Gastrocnemius medialis (tissue), 4 donors: ENCODE data around the gene ABHD17C. TPM values are rescaled to one million over a fixed set of nuclear protein-coding genes. Genes with fewer than 3 reads are reported as not detected.

ENCODE experiments used
- ATAC-seq, 2 donors: fragments of 150-250 bp; one replicate each; pipeline ENCODE4 v1.9.1; 2016
- DNase-seq, 2 donors: peaks; one replicate each; pipeline ENCODE4 v3.0.0-alpha.2; 2019
- H3K27ac ChIP-seq, 4 donors: fragments of 200-600 bp; sonication (generic); 1 replicate in 1 of 4; 2 replicates in 3 of 4; pipeline ENCODE4 v1.5.1; 2016 to 2018; ENCODE audit warnings: mild to moderate bottlenecking in 2 of 4, moderate library complexity in 1 of 4
- H3K27me3 ChIP-seq, 3 donors: fragments of 200-600 bp; sonication (generic) in 2 of 3; 1 replicate in 1 of 3; 2 replicates in 2 of 3; pipeline versions ENCODE4 v1.5.1 to v1.6.0; 2016 to 2019; ENCODE audit warnings: mild to moderate bottlenecking in 1 of 3, moderate library complexity in 1 of 3
- H3K36me3 ChIP-seq, 2 donors: fragments of 200-600 bp; sonication (generic) in 1 of 2; one replicate each; pipeline ENCODE4 v1.5.1; 2017 to 2018
- H3K4me1 ChIP-seq, 2 donors: fragments of 200-600 bp; sonication (generic) in 1 of 2; one replicate each; pipeline ENCODE4 v1.5.1; 2016 to 2017; ENCODE audit warnings: mild to moderate bottlenecking in 2 of 2
- H3K4me3 ChIP-seq, 4 donors: fragments of 200-600 bp; sonication (generic) in 3 of 4; 1 replicate in 1 of 4; 2 replicates in 3 of 4; pipeline ENCODE4 v1.5.1; 2016 to 2019; ENCODE audit warnings: mild to moderate bottlenecking in 2 of 4
- H3K9me3 ChIP-seq, 3 donors: fragments of 200-600 bp; sonication (generic) in 2 of 3; 1 replicate in 1 of 3; 2 replicates in 2 of 3; pipeline ENCODE4 v1.5.1; 2016 to 2019
- POLR2A ChIP-seq, 2 donors: fragments of 450-650 bp; IDR thresholded peaks; one replicate each; pipeline ENCODE4 v1.6.1; 2017; ENCODE audit warnings: antibody characterized with exemption in 2 of 2, mild to moderate bottlenecking in 2 of 2, moderate library complexity in 2 of 2
- in situ Hi-C, 4 donors: fragments of 200-750 bp; cut with MboI; loops; one replicate each; pipeline versions ENCODE4 v1.15.0 to v1.8.0; 2017; ENCODE audit warnings: low sequenced_read_pairs in 4 of 4
- intact Hi-C: fragments of 100-400 bp; cut with DNase I; formaldehyde crosslinking; loops from one replicate; pipeline ENCODE4 v1.15.1; 2023; ENCODE audit warnings: low total_unique reads
- total RNA-seq, 4 donors: library from RNA; depleted of rRNA; stranded (reverse); fragments of >200 nt; gene quantifications; one replicate each; pipeline versions ENCODE4 v1.1.0 to v1.2.3, GENCODE V29; 2016
- TF ChIP-seq, protein P1 (sequence below), 5 experiments: fragments of 450-650 bp in 3 of 5; fragments of 200-600 bp in 2 of 5; sonication (generic) in 2 of 5; IDR thresholded peaks in 4 of 5; conservative IDR thresholded peaks in 1 of 5; 1 replicate in 4 of 5; 2 replicates in 1 of 5; pipeline ENCODE4 v1.5.1; 2016 to 2019; ENCODE audit warnings: antibody characterized with exemption in 5 of 5, mild to moderate bottlenecking in 3 of 5, moderate library complexity in 3 of 5

Gene ABHD17C
- total RNA-seq, 4 donors from 2014 or later, result 0.98 to 3.3 (median 2.5) TPM; not detected in 1

DNA sequence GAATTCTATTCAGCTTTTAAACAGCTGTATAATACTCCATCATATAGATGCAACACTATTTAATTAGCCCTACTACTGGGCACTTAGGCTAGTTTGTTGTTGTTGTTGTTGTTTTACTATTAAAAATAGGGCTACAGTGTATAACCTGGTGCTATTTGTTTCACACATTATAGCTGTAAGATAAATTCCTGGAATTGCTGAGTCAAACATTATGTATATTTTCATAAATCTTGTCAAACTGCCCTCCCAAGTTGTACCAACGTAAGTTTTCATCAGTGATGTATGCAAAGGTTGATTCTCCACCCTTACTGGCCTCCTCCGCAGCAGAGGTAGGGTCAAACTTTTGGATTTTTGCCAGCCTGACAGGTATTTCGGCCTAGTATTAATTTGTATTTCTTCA is 80.2 kb downstream of the ABHD17C start:
- no peak for TF ChIP-seq POLR2A (IDR thresholded peaks at IDR 0.05)
- TF ChIP-seq, protein P1, sequence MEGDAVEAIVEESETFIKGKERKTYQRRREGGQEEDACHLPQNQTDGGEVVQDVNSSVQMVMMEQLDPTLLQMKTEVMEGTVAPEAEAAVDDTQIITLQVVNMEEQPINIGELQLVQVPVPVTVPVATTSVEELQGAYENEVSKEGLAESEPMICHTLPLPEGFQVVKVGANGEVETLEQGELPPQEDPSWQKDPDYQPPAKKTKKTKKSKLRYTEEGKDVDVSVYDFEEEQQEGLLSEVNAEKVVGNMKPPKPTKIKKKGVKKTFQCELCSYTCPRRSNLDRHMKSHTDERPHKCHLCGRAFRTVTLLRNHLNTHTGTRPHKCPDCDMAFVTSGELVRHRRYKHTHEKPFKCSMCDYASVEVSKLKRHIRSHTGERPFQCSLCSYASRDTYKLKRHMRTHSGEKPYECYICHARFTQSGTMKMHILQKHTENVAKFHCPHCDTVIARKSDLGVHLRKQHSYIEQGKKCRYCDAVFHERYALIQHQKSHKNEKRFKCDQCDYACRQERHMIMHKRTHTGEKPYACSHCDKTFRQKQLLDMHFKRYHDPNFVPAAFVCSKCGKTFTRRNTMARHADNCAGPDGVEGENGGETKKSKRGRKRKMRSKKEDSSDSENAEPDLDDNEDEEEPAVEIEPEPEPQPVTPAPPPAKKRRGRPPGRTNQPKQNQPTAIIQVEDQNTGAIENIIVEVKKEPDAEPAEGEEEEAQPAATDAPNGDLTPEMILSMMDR (IDR thresholded peaks at IDR 0.05 in 4 of 5, conservative IDR thresholded peaks at IDR 0.05 in 1 of 5), result no peak
- H3K4me1 ChIP-seq, result peaks cover 17 to 24% of the 10 kb centered on the region in 2 donors
- no peaks in the 10 kb centered on the region for H3K9me3 ChIP-seq

DNA sequence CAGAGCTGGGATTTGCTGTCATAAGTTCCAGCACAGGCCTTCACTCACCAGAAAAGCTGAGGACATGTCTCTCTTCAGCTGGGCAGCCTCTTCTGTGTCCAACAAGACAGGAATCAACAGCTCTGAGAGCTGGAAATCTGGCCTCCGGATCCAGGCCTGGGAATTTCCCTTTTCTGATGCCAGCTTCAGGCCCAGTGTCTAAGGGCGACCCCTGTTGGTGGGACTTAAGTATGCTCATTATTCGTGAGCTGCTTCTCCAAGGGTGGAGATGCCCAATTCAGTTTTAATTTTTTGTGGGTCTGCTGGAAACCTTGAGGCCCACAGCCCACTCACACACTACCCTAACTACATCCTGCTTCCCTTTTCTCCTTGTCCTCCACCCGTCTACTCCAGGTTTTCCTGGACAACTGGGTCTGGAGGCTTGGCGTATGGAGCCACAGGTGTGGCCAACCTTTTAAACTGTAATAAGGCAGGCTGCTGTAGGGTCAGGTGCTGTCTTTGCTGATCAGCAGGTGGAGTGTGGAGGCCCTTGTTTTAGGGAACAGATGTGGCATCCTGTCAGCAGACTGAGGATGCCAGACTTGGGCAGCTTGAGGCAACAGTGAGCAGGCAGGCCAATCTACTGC is 81.4 kb downstream of the ABHD17C start:
- no peaks in the 10 kb centered on the region for H3K36me3 ChIP-seq
- TF ChIP-seq, protein P1 (IDR thresholded peaks at IDR 0.05 in 4 of 5, conservative IDR thresholded peaks at IDR 0.05 in 1 of 5), result peak; percentile 47 to 78 (median 72)
- no peak for TF ChIP-seq POLR2A (IDR thresholded peaks at IDR 0.05)
- peaks cover 20 to 24% of the 10 kb centered on the region in 2 donors for H3K4me1 ChIP-seq
- H3K9me3 ChIP-seq, result no peaks in the 10 kb centered on the region
- H3K27ac ChIP-seq, result peak overlapping the region in 1 of 4 donors; percentile 35
- H3K27me3 ChIP-seq, result peaks cover 24 to 28% (median 25%) of the 10 kb centered on the region in 3 donors
- DNase-seq (peak; percentile 9 to 51), ATAC-seq (peak; percentile 42 to 51)
- in situ Hi-C loops (loop anchor here in 3 of 4 donors (5.0 to 25.0 kb wide), 4 partner anchors 186 to 324 kb away; no protein-coding TSS in a partner anchor), intact Hi-C loops (loop anchor here (1.0 to 5.0 kb wide), 4 partner anchors 82 to 209 kb away; partner anchors contain the start of gene ABHD17C)
- no peak overlapping the region for H3K4me3 ChIP-seq

More for the DNA sequence above, 80.2 kb downstream of the ABHD17C start:
- DNase-seq (no peak), ATAC-seq (no peak)
- H3K27me3 ChIP-seq, result peaks cover 13 to 19% (median 16%) of the 10 kb centered on the region in 3 donors
- no peaks in the 10 kb centered on the region for H3K36me3 ChIP-seq
- intact Hi-C loops (loop anchor here (5.0 kb wide), 2 partner anchors 158 to 192 kb away; no protein-coding TSS in a partner anchor), in situ Hi-C loops (loop anchor here in 3 of 4 donors (5.0 to 25.0 kb wide), 4 partner anchors 187 to 323 kb away; no protein-coding TSS in a partner anchor)
- no peak overlapping the region for H3K4me3 ChIP-seq
- H3K27ac ChIP-seq, result no peak overlapping the region

DNA sequence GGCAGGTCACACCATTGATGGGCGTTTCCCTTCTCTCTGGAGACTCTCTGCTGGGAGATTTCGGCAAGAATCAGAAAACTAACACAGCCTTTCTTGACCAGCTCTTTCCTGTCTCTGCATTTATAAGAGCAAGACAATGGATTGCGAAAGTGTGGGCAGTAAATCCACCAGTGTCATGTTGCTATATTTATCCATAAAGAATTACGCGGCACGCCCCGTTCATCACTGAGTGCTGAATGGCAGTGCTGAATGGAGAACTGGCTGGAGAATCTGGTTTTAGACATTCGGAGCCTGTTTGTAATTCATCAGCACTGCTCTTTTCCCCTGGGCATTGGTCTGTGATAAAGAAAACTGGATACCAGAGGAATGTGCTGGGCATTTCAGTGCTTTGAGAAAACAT is 82.0 kb downstream of the ABHD17C start:
- peak overlapping the region in 1 of 4 donors; percentile 35 for H3K27ac ChIP-seq
- DNase-seq, result peak; percentile 20 to 41

DNA sequence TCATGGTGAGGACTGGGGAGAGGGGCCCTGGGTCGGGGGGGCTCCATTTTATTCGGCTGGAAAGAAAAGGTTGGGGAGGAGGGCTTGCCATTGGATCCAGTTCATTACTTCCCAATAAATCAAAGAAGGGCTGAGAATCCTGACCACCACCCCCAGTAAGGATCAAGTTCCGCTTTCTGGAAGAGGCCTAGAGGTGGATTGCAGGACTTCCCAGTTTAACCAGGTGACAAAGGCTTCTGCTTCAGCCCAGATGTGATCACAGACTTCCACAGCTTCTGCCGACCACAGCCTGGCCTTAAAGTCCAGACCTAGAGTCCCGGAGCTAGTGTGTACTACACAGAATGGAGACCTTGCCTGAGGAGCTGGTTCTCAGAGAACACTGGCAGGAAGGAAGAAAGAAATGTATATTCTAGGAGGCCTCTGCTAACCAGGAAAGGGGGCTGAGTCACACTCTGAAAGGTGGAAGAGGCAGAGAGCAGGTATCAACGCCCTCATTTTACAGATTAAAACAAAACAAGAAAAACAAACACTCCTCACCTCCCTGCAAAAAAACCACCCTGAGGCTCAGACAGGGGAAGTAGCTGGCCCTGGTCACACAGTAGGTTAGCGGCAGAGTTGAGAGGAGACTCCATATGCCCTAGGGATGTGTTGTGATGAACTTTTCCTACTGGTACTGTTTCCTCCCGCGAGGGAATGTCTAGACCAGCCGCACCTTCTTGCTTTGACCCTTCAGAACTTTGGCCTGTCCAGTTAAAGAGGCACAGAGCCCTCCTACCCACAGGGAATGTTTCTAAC is 82.9 kb downstream of the ABHD17C start:
- no peak for TF ChIP-seq POLR2A (IDR thresholded peaks at IDR 0.05)
- TF ChIP-seq, protein P1 (IDR thresholded peaks at IDR 0.05 in 4 of 5, conservative IDR thresholded peaks at IDR 0.05 in 1 of 5), result no peak
- H3K9me3 ChIP-seq, result no peaks in the 10 kb centered on the region
- H3K36me3 ChIP-seq, result no peaks in the 10 kb centered on the region
- H3K4me3 ChIP-seq, result peak overlapping the region in 1 of 4 donors; percentile 72
- peaks cover 24 to 28% (median 27%) of the 10 kb centered on the region in 3 donors for H3K27me3 ChIP-seq
- H3K4me1 ChIP-seq, result peaks cover 20 to 24% of the 10 kb centered on the region in 2 donors
- intact Hi-C loops (loop anchor here (1.0 to 5.0 kb wide), 4 partner anchors 83 to 323 kb away; partner anchors contain the start of gene ABHD17C), in situ Hi-C loops (loop anchor here in 3 of 4 donors (5.0 to 25.0 kb wide), 4 partner anchors 184 to 326 kb away; no protein-coding TSS in a partner anchor)
- H3K27ac ChIP-seq, result no peak overlapping the region
- DNase-seq (no peak), ATAC-seq (no peak)

More for the DNA sequence above, 82.0 kb downstream of the ABHD17C start:
- Histone ChIP-seq H3K9me3 (no peaks in the 10 kb centered on the region), H3K4me1 (peaks cover 20 to 24% of the 10 kb centered on the region in 2 donors), H3K27me3 (peaks cover 24 to 28% (median 27%) of the 10 kb centered on the region in 3 donors), H3K4me3 (no peak overlapping the region), H3K36me3 (no peaks in the 10 kb centered on the region)
- in situ Hi-C loops, result loop anchor here in 3 of 4 donors (5.0 to 25.0 kb wide), 4 partner anchors 185 to 325 kb away; no protein-coding TSS in a partner anchor
- TF ChIP-seq, protein P1 (IDR thresholded peaks at IDR 0.05 in 4 of 5, conservative IDR thresholded peaks at IDR 0.05 in 1 of 5), result no peak
- no peak for TF ChIP-seq POLR2A (IDR thresholded peaks at IDR 0.05)
- peak; percentile 68 to 84 for ATAC-seq
- intact Hi-C loops, result loop anchor here (2.0 to 5.0 kb wide), 3 partner anchors 82 to 190 kb away; partner anchors contain the start of gene ABHD17C
